ENCODE data around the gene CNTN1.

DNA sequence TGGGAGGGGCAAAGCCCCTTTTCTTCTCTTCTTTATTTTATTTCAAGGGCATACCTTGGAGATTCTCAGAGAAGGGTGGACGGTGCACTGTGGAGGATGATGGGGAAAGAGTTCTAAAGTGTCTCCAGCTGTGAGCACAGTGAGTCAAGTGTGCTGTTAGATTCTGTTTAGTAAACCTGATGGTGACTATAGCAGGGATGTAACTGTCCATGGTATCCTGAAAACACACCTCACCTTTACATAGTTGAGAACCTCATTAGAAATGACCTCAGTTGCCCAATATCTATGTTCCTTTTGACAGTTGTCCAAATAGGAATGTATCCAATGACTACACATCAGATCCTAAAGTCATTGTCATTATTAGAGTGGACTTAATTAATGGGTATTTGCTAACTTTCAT lies 38.0 kb downstream of the CNTN1 start:
- TF ChIP-seq POLR2A (IDR thresholded peaks at IDR 0.05; ENCODE audit: low read depth, low read length): no peak
- TF ChIP-seq POLR2AphosphoS5 (IDR thresholded peaks at IDR 0.05; ENCODE audit: low read depth, low read length): no peak
- no peak for TF ChIP-seq PAX5 (IDR thresholded peaks at IDR 0.05; ENCODE audit: insufficient read depth, low read length, severe bottlenecking)
- no peak for TF ChIP-seq TAF1 (IDR thresholded peaks at IDR 0.05; ENCODE audit: low read depth, low read length)

Measured in GM12891 (cell line).